Psoas muscle (tissue), 8 donors: Measurements from ENCODE around the gene C7orf25. TPM values are rescaled to one million over a fixed set of nuclear protein-coding genes. Genes with fewer than 3 reads are reported as not detected.
A peak's percentile ranks its signal among the peaks of the same experiment; 100 is the strongest.

ENCODE experiments used
- ATAC-seq, 4 donors: fragments of 200-7000 bp; cut with Tn5 transposase; one replicate each; pipeline ENCODE4 v1.9.1; 2020; ENCODE audit warnings: moderate library complexity in 3 of 4, mild to moderate bottlenecking in 2 of 4
- DNase-seq, 2 donors: peaks; one replicate each; pipeline ENCODE4 v3.0.0-alpha.2; 2020
- H3K27ac ChIP-seq: fragments of 200-600 bp; one replicate; pipeline ENCODE4 v1.8.0; 2022
- H3K27me3 ChIP-seq, 3 donors: fragments of 200-600 bp in 1 of 3; one replicate each; pipeline versions ENCODE4 v1.6.1 to v1.8.0; 2013 to 2022; ENCODE audit warnings: low read length in 2 of 3, mild to moderate bottlenecking in 2 of 3, moderate library complexity in 1 of 3; ENCODE audit not compliant: insufficient read depth in 3 of 3
- H3K36me3 ChIP-seq, 2 donors: fragments of 200-600 bp in 1 of 2; one replicate each; pipeline versions ENCODE4 v1.6.1 to v1.8.0; 2013 to 2022; ENCODE audit warnings: low read depth in 1 of 2, mild to moderate bottlenecking in 1 of 2, moderate library complexity in 1 of 2; ENCODE audit not compliant: insufficient read depth in 1 of 2
- H3K4me1 ChIP-seq: fragments of 200-600 bp; one replicate; pipeline ENCODE4 v1.8.0; 2022
- H3K4me3 ChIP-seq: fragments of 200-600 bp; one replicate; pipeline ENCODE4 v1.8.0; 2022; ENCODE audit warnings: mild to moderate bottlenecking
- H3K9me3 ChIP-seq: fragments of 200-600 bp; one replicate; pipeline ENCODE4 v1.8.0; 2022
- WGBS, 3 donors: extraction: QIAGEN DNeasy Blood & Tissue Kit; methylation state at CpG; one replicate each; pipeline versions ENCODE4 v1.1.6 to v1.1.7; 2013; 5-methylcytosine and 5-hydroxymethylcytosine counted together
- intact Hi-C, 2 donors: fragments of 100-400 bp; cut with DNase I; formaldehyde crosslinking; loops; one replicate each; pipeline versions ENCODE4 v1.11.0 to v1.14.2; 2022
- polyA plus RNA-seq, 3 donors: library from polyadenylated mRNA; stranded (reverse); fragments of 200-250 nt; gene quantifications; one replicate each; pipeline ENCODE4 v1.2.3, GENCODE V29; 2013
- total RNA-seq, 4 donors: library from RNA; stranded (reverse); fragmentation: NEBNext Ultra II Directional in 2 of 4; extraction: Animal tissue kit (Norgen Biotek cat#: 25700) in 2 of 4; gene quantifications; one replicate each; pipeline versions ENCODE4 v1.2.1 to v1.2.4, GENCODE V29; 2021 to 2023
- TF ChIP-seq, protein P1 (sequence below): fragments of 200-600 bp; IDR thresholded peaks from one replicate; pipeline ENCODE4 v1.8.0; 2022; ENCODE audit warnings: antibody characterized with exemption
- donor health status: healthy with polysubstance abuse.
- donor health status: DM: no; HTN: no; CAD: no; lungs with moderate emphysema.
- donor health status: Bipolar disorder and iron deficiency.
- donor health status: healthy.
- donor health status: DM: yes; HTN: yes; CAD: no.
- donor health status: DM: no; HTN: no; CAD: no.
- donor health status: DM: no; HTN: no; CAD: no.
- donor health status: DM: yes; HTN: yes; CAD: no.

Gene C7orf25
- total and polyA plus RNA-seq, 7 donors = 1.3 to 5.6 (median 2.4) TPM

DNA sequence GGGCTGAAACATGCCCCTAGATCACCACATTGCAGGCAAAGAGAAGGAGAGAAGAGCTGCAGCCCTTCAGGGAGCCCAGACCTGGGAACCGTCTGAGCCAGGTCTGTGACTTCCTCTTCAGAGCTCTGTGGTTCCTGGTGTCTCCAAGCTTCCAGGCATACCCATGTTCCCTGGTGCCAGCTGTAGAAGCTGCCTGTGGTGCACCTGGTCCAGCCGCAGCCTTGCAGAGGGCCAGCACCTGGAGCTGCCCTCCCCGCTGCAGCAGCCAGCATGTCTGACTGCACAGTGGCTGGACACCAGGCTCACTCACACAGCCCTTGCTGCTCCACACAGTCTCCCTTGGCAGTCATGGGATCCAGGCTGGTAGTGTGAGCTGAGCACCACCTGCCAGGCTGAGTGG, 33.6 kb downstream of the C7orf25 start:
- DNase-seq = no peak
- WGBS, 3 donors = 83 to 88% (median 84%) methylated on average over 3 of the region's 3 CpGs
- no peaks in the 10 kb centered on the region for H3K27me3 ChIP-seq
- TF ChIP-seq, protein P1, sequence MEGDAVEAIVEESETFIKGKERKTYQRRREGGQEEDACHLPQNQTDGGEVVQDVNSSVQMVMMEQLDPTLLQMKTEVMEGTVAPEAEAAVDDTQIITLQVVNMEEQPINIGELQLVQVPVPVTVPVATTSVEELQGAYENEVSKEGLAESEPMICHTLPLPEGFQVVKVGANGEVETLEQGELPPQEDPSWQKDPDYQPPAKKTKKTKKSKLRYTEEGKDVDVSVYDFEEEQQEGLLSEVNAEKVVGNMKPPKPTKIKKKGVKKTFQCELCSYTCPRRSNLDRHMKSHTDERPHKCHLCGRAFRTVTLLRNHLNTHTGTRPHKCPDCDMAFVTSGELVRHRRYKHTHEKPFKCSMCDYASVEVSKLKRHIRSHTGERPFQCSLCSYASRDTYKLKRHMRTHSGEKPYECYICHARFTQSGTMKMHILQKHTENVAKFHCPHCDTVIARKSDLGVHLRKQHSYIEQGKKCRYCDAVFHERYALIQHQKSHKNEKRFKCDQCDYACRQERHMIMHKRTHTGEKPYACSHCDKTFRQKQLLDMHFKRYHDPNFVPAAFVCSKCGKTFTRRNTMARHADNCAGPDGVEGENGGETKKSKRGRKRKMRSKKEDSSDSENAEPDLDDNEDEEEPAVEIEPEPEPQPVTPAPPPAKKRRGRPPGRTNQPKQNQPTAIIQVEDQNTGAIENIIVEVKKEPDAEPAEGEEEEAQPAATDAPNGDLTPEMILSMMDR = no peak
- no peaks in the 10 kb centered on the region for H3K9me3 ChIP-seq
- H3K36me3 ChIP-seq = no peaks in the 10 kb centered on the region
- no peak overlapping the region for H3K27ac ChIP-seq
- ATAC-seq = no peak
- intact Hi-C loops = loop anchor here in 1 of 2 donors (5.0 kb wide), 1 partner anchor 936 kb away; no protein-coding TSS in a partner anchor
- H3K4me3 ChIP-seq = no peak overlapping the region
- no peaks in the 10 kb centered on the region for H3K4me1 ChIP-seq

DNA sequence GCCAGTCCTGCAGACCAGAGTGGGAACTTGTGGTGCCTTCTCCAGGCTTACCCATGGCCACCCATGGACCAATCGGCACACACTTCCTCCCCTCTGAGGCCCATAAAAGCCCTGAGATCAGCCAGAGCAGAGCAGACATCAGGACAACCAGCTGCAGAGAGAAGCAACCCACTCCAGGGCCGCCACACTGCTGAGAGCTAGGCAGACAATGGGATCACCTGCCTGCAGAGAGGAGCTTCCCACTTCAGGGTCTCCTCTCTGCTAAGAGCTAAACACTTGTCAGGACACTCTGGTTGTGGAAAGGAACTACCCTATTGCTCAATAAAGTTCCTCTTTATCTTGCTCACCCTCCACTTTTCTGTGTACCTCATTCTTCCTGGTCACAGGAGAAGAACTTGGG, 34.0 kb downstream of the C7orf25 start:
- Histone ChIP-seq H3K4me3 (no peak overlapping the region), H3K36me3 (no peaks in the 10 kb centered on the region), H3K9me3 (no peaks in the 10 kb centered on the region), H3K27ac (no peak overlapping the region), H3K27me3 (no peaks in the 10 kb centered on the region), H3K4me1 (no peaks in the 10 kb centered on the region)
- ATAC-seq (no peak), DNase-seq (no peak)
- TF ChIP-seq, protein P1 = no peak
- WGBS, 3 donors = 72 to 78% (median 74%) methylated on average over 2 of the region's 2 CpGs
- intact Hi-C loops = loop anchor here in 1 of 2 donors (5.0 kb wide), 1 partner anchor 936 kb away; no protein-coding TSS in a partner anchor

DNA sequence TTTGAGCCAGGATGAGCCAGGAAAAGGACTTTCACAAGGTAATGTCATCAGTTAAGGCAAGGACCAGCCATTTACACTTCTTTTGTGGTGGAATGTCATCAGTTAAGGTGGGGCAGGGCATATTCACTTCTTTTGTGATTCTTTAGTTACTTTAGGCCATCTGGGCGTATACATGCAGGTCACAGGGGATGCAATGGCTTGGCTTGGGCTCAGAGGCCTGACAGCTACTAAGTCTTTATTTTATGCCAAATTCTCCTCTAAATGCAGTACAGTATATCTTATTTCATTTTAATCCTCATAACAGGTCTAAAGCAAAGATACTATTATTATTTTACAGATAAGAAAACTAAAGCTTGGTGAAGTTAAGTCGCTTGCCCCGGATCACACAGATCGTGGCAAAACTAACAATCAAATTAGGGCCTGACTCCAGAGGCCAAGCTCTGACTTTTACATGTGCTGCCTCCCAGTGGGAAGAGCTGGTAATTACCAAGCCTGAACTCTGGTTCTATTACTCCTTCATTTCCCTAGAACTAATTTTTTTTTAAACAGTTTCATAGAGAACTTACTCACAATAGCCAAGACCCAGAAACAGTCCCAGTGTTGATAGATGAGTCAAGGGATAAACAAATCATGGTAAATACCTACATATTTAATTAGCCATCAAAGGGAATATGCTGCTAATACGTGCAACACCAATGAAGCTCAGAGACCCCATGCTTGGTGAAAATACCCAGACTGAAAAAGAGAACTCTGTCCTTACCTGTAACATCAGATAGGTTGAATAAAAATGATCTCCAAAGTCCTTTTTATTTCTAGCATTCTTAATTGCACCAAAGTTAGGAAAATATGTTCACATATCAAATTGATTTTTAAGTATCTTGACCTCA, 35.4 kb downstream of the C7orf25 start:
- Histone ChIP-seq H3K4me1 (no peaks in the 10 kb centered on the region), H3K9me3 (no peaks in the 10 kb centered on the region), H3K4me3 (no peak overlapping the region), H3K36me3 (no peaks in the 10 kb centered on the region), H3K27me3 (no peaks in the 10 kb centered on the region), H3K27ac (no peak overlapping the region)
- DNase-seq (no peak), ATAC-seq (peak in 2 of 4 donors; percentile 55 to 66)
- intact Hi-C loops = loop anchor here in 1 of 2 donors (5.0 kb wide), 1 partner anchor 934 kb away; no protein-coding TSS in a partner anchor
- TF ChIP-seq, protein P1 = peak; percentile 69
- 41 to 52% (median 42%) methylated on average over 5 of the region's 5 CpGs for WGBS, 3 donors

DNA sequence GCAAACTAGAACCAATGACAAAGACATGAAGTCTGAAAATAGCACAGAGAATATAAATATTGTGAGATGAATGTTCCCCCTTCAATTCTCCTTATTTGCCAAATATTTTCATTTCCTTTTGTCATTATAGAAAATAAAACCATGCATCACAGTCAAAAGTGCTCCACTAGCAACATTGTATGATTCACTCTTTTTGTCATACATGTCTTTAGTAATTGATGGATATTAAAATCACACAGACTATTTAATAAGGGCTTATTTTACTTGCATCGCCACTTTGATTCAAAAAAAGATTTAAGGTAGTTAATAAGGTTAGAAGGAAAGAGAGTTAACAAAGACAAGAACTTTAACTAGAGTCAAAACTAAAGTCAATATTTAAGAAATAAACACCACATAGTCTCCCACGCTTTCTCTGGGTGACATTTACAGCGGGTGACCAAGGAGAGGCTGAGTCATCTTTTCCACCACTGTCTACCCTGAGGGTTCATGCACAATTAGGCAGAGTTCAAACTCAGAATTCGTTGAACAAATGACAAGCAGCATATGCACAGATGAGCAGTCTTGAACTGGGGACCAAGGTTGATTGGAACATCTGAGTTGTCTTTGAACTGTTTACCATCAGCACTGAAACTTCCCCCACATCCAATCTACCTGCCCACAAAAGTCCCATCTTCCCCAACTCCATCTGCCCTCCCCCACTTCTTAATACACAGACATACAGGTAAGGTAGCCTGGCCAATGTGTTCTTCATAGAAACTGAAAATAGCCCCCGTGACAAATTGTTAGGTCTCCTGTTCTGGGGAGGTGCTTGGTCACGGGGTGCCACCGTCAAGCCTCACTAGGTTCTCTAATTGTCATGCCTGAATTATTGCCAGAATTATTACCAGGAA, 42.5 kb downstream of the C7orf25 start:
- Histone ChIP-seq H3K27me3 (peaks cover 0 to 6% (median 0%) of the 10 kb centered on the region in 3 donors), H3K36me3 (no peaks in the 10 kb centered on the region), H3K9me3 (no peaks in the 10 kb centered on the region), H3K4me3 (no peak overlapping the region), H3K4me1 (no peaks in the 10 kb centered on the region), H3K27ac (no peak overlapping the region)
- ATAC-seq (no peak), DNase-seq (no peak)
- TF ChIP-seq, protein P1 = no peak
- intact Hi-C loops = no loop called here
- WGBS, 3 donors = 77 to 81% (median 78%) methylated on average over 7 of the region's 7 CpGs
